HG03378 (cell line): Measurements from ENCODE around the gene USP10.
A peak's percentile ranks its signal among the peaks of the same experiment; 100 is the strongest.
"Not testable (repeated sequence)": the region's sequence is repeated elsewhere in the genome, so short reads cannot be mapped to it uniquely, and the experiment has no call there.

Experiments
- ATAC-seq: cut with Tn5 transposase; IDR thresholded peaks from one replicate; pipeline ENCODE4 v1.9.1; 2021; ENCODE audit warnings: mild to moderate bottlenecking, moderate library complexity; ENCODE audit not compliant: unreplicated experiment

USP10 gene

GRCh38 chr16:84672276-84673202, 27.3 kb upstream of the USP10 start:
- ATAC-seq = no peak

- ATAC-seq = no peak
These were observed 26.6 kb upstream of the USP10 start for GRCh38 chr16:84673203-84673535.

GRCh38 chr16:84673561-84673960, 26.2 kb upstream of the USP10 start:
- no peak for ATAC-seq

GRCh38 chr16:84675423-84675822, 24.4 kb upstream of the USP10 start:
- ATAC-seq = no peak

- ATAC-seq = no peak
These were observed 23.9 kb upstream of the USP10 start for GRCh38 chr16:84675884-84676283.

GRCh38 chr16:84677017-84677803, 22.6 kb upstream of the USP10 start:
- no peak for ATAC-seq

- ATAC-seq = no peak
These were observed 22.0 kb upstream of the USP10 start for GRCh38 chr16:84677849-84678248.

GRCh38 chr16:84678541-84678940, 21.3 kb upstream of the USP10 start:
- ATAC-seq = no peak

GRCh38 chr16:84680165-84680842, 19.5 kb upstream of the USP10 start:
- no peak for ATAC-seq

GRCh38 chr16:84680843-84681629, 18.8 kb upstream of the USP10 start:
- no peak for ATAC-seq

- ATAC-seq = no peak
These were observed 15.9 kb upstream of the USP10 start for GRCh38 chr16:84683691-84684591.

GRCh38 chr16:84684592-84684965, 15.2 kb upstream of the USP10 start:
- no peak for ATAC-seq

- no peak for ATAC-seq
These were observed 14.6 kb upstream of the USP10 start for GRCh38 chr16:84685210-84685609.

- ATAC-seq = no peak
These were observed 13.0 kb upstream of the USP10 start for GRCh38 chr16:84686707-84687298.

- peak; percentile 83 for ATAC-seq
These were observed 12.1 kb upstream of the USP10 start for GRCh38 chr16:84687715-84688114.

GRCh38 chr16:84688163-84688562, 11.6 kb upstream of the USP10 start:
- not testable (repeated sequence) for ATAC-seq

- ATAC-seq = no peak
These were observed 10.7 kb upstream of the USP10 start for GRCh38 chr16:84689111-84689510.

- no peak for ATAC-seq
These were observed 9.5 kb upstream of the USP10 start for GRCh38 chr16:84690088-84690819.
